GM12878 (cell line): Measurements from ENCODE around the gene SELENOO. TPM values are rescaled to one million over a fixed set of nuclear protein-coding genes. Genes with fewer than 3 reads are reported as not detected.

Experiments
- ATAC-seq: fragments of 200-7000 bp; cut with Tn5 transposase; 3 replicates; pipeline ENCODE4 v1.9.1; 2020; ENCODE audit warnings: mild to moderate bottlenecking, moderate library complexity
- BruUV-seq: library from RNA; stranded (reverse); fragments of 400-500 nt; replicated peaks from 2 replicates; lab custom pipeline; 2021; lab: Mats Ljungman, UMichigan
- CTCF ChIA-PET: fragments of 300-600 bp; sonication (Branson Sonifier 250); formaldehyde crosslinking; extraction: SDS; loops from one replicate; lab custom pipeline; 2021; ENCODE audit warnings: inconsistent platforms; lab: Yijun Ruan, JAX
- POLR2A ChIA-PET: fragments of 350-600 bp; formaldehyde crosslinking; extraction: SDS; loops from one replicate; lab custom pipeline; 2021; ENCODE audit warnings: inconsistent platforms; lab: Charles Lee
- RAD21 ChIA-PET: fragments of 300-600 bp; sonication (Branson Sonifier 250); formaldehyde crosslinking; loops from one replicate; lab custom pipeline; 2023; ENCODE audit warnings: antibody characterized with exemption; ENCODE audit not compliant: unreplicated experiment; lab: Charles Lee
- SMC1A ChIA-PET: fragments of 300-600 bp; sonication (Branson Sonifier 250); formaldehyde crosslinking; loops from one replicate; lab custom pipeline; 2023; ENCODE audit not compliant: unreplicated experiment, uncharacterized antibody; lab: Charles Lee
- DNase-seq: peaks from one replicate; pipeline ENCODE4 v3.0.0-alpha.2; 2011; ENCODE audit warnings: low read depth, low spot score
- FAIRE-seq: peaks from 3 replicates; lab custom pipeline; 2011; peaks lifted over from hg19 to GRCh38; lab: Jason Lieb, UNC
- H2AFZ ChIP-seq: 2 replicates; pipeline ENCODE4 v1.6.0; 2011; ENCODE audit warnings: low read depth, low read length, control low read depth; ENCODE audit not compliant: control insufficient read depth
- H3K27ac ChIP-seq: 2 replicates; pipeline ENCODE4 v1.5.1; 2011; ENCODE audit warnings: control low read depth; ENCODE audit not compliant: control insufficient read depth, insufficient read depth
- H3K27me3 ChIP-seq, 2 experiments: replicated peaks in 1 of 2; 2 replicates each; pipeline versions ENCODE4 v1.6.0 to v1.6.1; 2011; ENCODE audit warnings: low read length in 1 of 2; ENCODE audit not compliant: control insufficient read depth in 2 of 2, insufficient read depth in 2 of 2
- H3K36me3 ChIP-seq, 2 experiments: 2 replicates each; pipeline ENCODE4 v1.5.1; 2011; ENCODE audit warnings: low read length in 1 of 2; ENCODE audit not compliant: control insufficient read depth in 2 of 2, insufficient read depth in 2 of 2
- H3K4me1 ChIP-seq: 2 replicates; pipeline ENCODE4 v1.6.1; 2011; ENCODE audit warnings: mild to moderate bottlenecking, low read length, moderate library complexity, mixed read lengths; ENCODE audit not compliant: control insufficient read depth, insufficient read depth
- H3K4me2 ChIP-seq: 2 replicates; pipeline ENCODE4 v1.6.0; 2011; ENCODE audit warnings: control low read depth; ENCODE audit not compliant: control insufficient read depth, insufficient read depth
- H3K4me3 ChIP-seq: fragments of 200-600 bp; sonication (generic); 2 replicates; pipeline ENCODE4 v1.5.1; 2016
- H3K79me2 ChIP-seq: 2 replicates; pipeline ENCODE4 v1.6.0; 2011; ENCODE audit warnings: low read length; ENCODE audit not compliant: control insufficient read depth, insufficient read depth
- H3K9ac ChIP-seq: 2 replicates; pipeline ENCODE4 v1.8.0; 2011; ENCODE audit warnings: low read length, control low read depth, mixed read lengths; ENCODE audit not compliant: control insufficient read depth, insufficient read depth
- H3K9me3 ChIP-seq: replicated peaks from 3 replicates; pipeline ENCODE4 v1.5.1; 2011; ENCODE audit warnings: mild to moderate bottlenecking, low read length; ENCODE audit not compliant: control insufficient read depth, insufficient read depth
- H4K20me1 ChIP-seq: 2 replicates; pipeline ENCODE4 v1.6.0; 2011; ENCODE audit not compliant: control insufficient read depth, insufficient read depth
- BCL11A ChIP-seq: IDR thresholded peaks from 2 replicates; pipeline ENCODE4 v1.6.1; 2011; ENCODE audit warnings: low read depth, low read length
- BHLHE40 ChIP-seq, 2 experiments: fragments of 450-650 bp in 1 of 2; IDR thresholded peaks; 2 replicates each; pipeline ENCODE4 v1.6.1; 2011 to 2017; ENCODE audit warnings: low read depth in 2 of 2, borderline replicate concordance in 1 of 2, improper control_type of control experiment in 1 of 2, low read length in 1 of 2, mild to moderate bottlenecking in 1 of 2
- BRCA1 ChIP-seq: IDR thresholded peaks from 2 replicates; pipeline ENCODE4 v1.6.1; 2011; ENCODE audit warnings: low read depth, low read length, improper control_type of control experiment
- CBX3 ChIP-seq: fragments of 200-600 bp; sonication (generic); IDR thresholded peaks from 2 replicates; pipeline ENCODE4 v1.6.1; 2016; ENCODE audit warnings: low read depth, borderline replicate concordance
- CHD4 ChIP-seq: fragments of 200-600 bp; sonication (generic); IDR thresholded peaks from 2 replicates; pipeline ENCODE4 v1.6.1; 2016; ENCODE audit warnings: mild to moderate bottlenecking
- MYC ChIP-seq: IDR thresholded peaks from 2 replicates; pipeline ENCODE4 v1.6.1; 2011; ENCODE audit warnings: mild to moderate bottlenecking, low read length, moderate library complexity, inconsistent platforms; ENCODE audit not compliant: insufficient read depth, insufficient replicate concordance, insufficient read length, severe bottlenecking
- NFXL1 ChIP-seq: fragments of 450-650 bp; IDR thresholded peaks from 2 replicates; pipeline ENCODE4 v1.6.1; 2017; ENCODE audit warnings: antibody characterized with exemption, mild to moderate bottlenecking, borderline replicate concordance
- RAD21 ChIP-seq: IDR thresholded peaks from 2 replicates; pipeline ENCODE4 v1.6.1; 2011; ENCODE audit warnings: mild to moderate bottlenecking, low read depth, low read length, moderate library complexity; ENCODE audit not compliant: insufficient read depth
- RFX5 ChIP-seq: IDR thresholded peaks from 2 replicates; pipeline ENCODE4 v1.6.1; 2011; ENCODE audit warnings: low read depth, low read length, improper control_type of control experiment
- SMC3 ChIP-seq: IDR thresholded peaks from 2 replicates; pipeline ENCODE4 v1.6.1; 2011; ENCODE audit warnings: low read length, improper control_type of control experiment, borderline replicate concordance
- YY1 ChIP-seq: IDR thresholded peaks from 2 replicates; pipeline ENCODE4 v1.6.1; 2011; ENCODE audit warnings: low read depth, mild to moderate bottlenecking, low read length
- ZNF207 ChIP-seq: fragments of 450-650 bp; IDR thresholded peaks from 2 replicates; pipeline ENCODE4 v1.6.1; 2014; ENCODE audit warnings: antibody characterized with exemption, mild to moderate bottlenecking, borderline replicate concordance
- ZNF274 ChIP-seq: IDR thresholded peaks from one replicate; pipeline ENCODE4 v1.8.0; 2011; ENCODE audit not compliant: insufficient read length, insufficient read depth
- ZNF622 ChIP-seq: fragments of 450-650 bp; IDR thresholded peaks from 2 replicates; pipeline ENCODE4 v1.6.1; 2017; ENCODE audit warnings: mild to moderate bottlenecking, inconsistent platforms
- WGBS: methylation state at CpG from one replicate; pipeline ENCODE4 v1.1.6; 2016; ENCODE audit warnings: low lambda C conversion rate; ENCODE audit not compliant: insufficient replicate concordance, insufficient coverage; ENCODE audit errors: missing lambda C conversion rate; 5-methylcytosine and 5-hydroxymethylcytosine counted together
- in situ Hi-C: fragments of 300-500 bp; cut with MboI; formaldehyde crosslinking; loops from 9 replicates; pipeline ENCODE4 v1.14.3; 2018; ENCODE audit warnings: mixed read lengths
- intact Hi-C: fragments of 100-400 bp; cut with micrococcal nuclease; formaldehyde crosslinking; loops from one replicate; pipeline ENCODE4 v1.14.2; 2022; ENCODE audit not compliant: unreplicated experiment
- polyA plus RNA-seq, 11 experiments: library from polyadenylated mRNA; depleted of rRNA in 4 of 11; unstranded in 6 of 11; stranded (reverse) in 5 of 11; fragments of >200 nt; fragmentation: Nextera tagmentation in 4 of 11; fragmentation: Illumina TruSeq in 1 of 11; extraction: Ambion mirVana in 4 of 11; extraction: Trizol in 1 of 11; gene quantifications; 1 replicate in 1 of 11; 2 replicates in 10 of 11; pipeline versions ENCODE4 v1.2.1 to v1.2.3, GENCODE V29; 2011 to 2016; ENCODE audit warnings: inconsistent platforms in 2 of 11, missing spikeins in 2 of 11, low read depth in 1 of 11
- total RNA-seq, 4 experiments: library from RNA; depleted of rRNA in 3 of 4; stranded (reverse); fragments of >200 nt in 3 of 4; fragmentation: Illumina TruSeq in 1 of 4; extraction: Trizol in 1 of 4; gene quantifications; 2 replicates each; pipeline versions ENCODE4 v1.2.1 to v1.2.3, GENCODE V29; 2013 to 2021
- TF ChIP-seq, protein P1 (sequence below), 3 experiments: IDR thresholded peaks in 2 of 3; conservative IDR thresholded peaks in 1 of 3; 2 replicates each; pipeline ENCODE4 v1.5.1; 2011; ENCODE audit warnings: low read depth in 3 of 3, low read length in 3 of 3, mild to moderate bottlenecking in 3 of 3, control low read depth in 2 of 3, moderate library complexity in 2 of 3, inconsistent platforms in 1 of 3, mixed read lengths in 1 of 3; ENCODE audit not compliant: control insufficient read depth in 2 of 3, insufficient read depth in 1 of 3; ENCODE audit errors: extremely low read depth in 1 of 3
- TF ChIP-seq, protein P2 (sequence below): fragments of 450-650 bp; IDR thresholded peaks from 2 replicates; pipeline ENCODE4 v1.6.1; 2016; ENCODE audit warnings: mild to moderate bottlenecking
- TF ChIP-seq, protein P3 (sequence below): fragments of 450-650 bp; IDR thresholded peaks from 2 replicates; pipeline ENCODE4 v1.6.1; 2016; ENCODE audit warnings: mild to moderate bottlenecking

Gene SELENOO
- total and polyA plus RNA-seq, 10 of the 15 experiments (the other 5 are each of a cell fraction or from before 2014, with no cell fraction given), result 0.42 to 23.3 (median 3.3) TPM

DNA sequence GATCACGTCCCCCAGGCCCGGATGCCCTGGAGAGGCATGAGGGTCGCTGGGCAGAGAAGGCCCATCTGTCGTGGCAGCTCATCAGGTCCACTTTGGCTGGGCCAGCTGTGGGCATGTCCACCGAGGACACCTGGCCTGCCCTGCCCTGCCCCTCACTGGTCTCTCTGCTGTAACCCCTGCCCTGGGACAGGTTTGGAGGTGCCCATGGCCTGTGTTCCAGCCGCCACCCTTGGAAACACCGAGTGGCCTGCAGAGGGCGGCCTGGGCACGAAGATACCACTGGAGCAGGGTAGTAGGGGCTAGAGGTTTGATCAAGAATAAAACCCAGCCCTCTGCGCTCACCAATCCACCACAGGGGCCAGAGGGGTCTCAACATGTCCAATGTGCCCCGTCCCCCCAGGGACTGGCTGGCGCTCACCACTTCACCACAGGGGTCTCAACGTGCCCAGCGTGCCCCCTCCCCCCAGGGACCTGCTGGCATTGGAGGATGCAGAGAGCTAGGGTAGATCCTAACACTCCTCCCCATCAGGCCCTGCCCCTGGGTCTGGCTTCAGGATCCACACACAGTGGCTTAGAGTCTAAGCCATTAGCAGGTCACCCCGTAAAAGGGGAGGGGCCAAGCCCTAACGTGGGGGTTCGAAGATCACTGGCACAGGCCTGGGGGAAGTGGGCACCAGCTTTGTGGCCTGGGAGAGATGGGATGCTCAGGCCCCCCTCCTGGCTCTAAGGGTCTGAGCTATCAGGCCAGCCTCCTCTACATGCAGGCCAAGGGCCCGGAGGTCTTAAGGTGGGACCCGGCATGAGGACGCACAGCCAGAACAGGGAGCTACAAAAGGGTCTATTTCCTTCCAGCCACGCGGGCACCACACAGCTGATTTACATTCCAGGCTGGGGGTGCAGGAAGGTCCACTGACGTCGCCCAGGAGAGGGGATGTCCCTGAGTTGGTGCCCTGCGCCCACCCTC, 51.6 kb downstream of the SELENOO start:
- ChIA-PET POLR2A (interaction anchor here (0.6 to 2.7 kb wide), 4 partner anchors 9 to 369 kb away, joined by 3 to 15 read pairs (median 5); partner anchors contain the start of gene MAPK12), CTCF (interaction anchor here (0.6 to 3.0 kb wide), 14 partner anchors 9 to 369 kb away, joined by 3 to 20 read pairs (median 4); partner anchors contain the start of gene MAPK12), RAD21 (interaction anchor here (0.6 to 3.3 kb wide), 9 partner anchors 9 to 256 kb away, joined by 3 to 26 read pairs (median 3); partner anchors contain the start of genes LMF2, MAPK12 and NCAPH2), SMC1A (interaction anchor here (1.0 to 1.9 kb wide), 6 partner anchors 11 to 106 kb away, joined by 3 to 5 read pairs (median 3); no protein-coding TSS in a partner anchor)
- intact Hi-C loops (loop anchor here (1.0 to 5.0 kb wide), 3 partner anchors 90 to 440 kb away; no protein-coding TSS in a partner anchor), in situ Hi-C loops (loop anchor here (10.0 kb wide), 2 partner anchors 242 to 362 kb away; no protein-coding TSS in a partner anchor)
- no peak overlapping the region for H3K27ac ChIP-seq
- H3K4me2 ChIP-seq, result peak overlapping the region; percentile 98; the same call in 1 of the 2 replicates
- no TSS peak for BruUV-seq
- H3K27me3 ChIP-seq, result no peaks in the 10 kb centered on the region
- H3K79me2 ChIP-seq, result peaks cover 9% of the 10 kb centered on the region
- WGBS, result 39% methylated on average over 24 of the region's 25 CpGs
- DNase-seq (no peak), ATAC-seq (peak; percentile 78), FAIRE-seq (no peak)
- no peaks in the 10 kb centered on the region for H4K20me1 ChIP-seq
- H3K36me3 ChIP-seq, result peaks cover 0 to 5% of the 10 kb centered on the region in 2 experiments; a peak in 2 of 4 replicates
- H3K9me3 ChIP-seq, result no peaks in the 10 kb centered on the region
- no peak overlapping the region for H3K4me3 ChIP-seq
- H3K9ac ChIP-seq, result no peak overlapping the region
- H2AFZ ChIP-seq, result no peak overlapping the region
- peaks cover 22% of the 10 kb centered on the region for H3K4me1 ChIP-seq
- no peak for TF ChIP-seq CBX3
- no peak for TF ChIP-seq BCL11A
- TF ChIP-seq ZNF622, result no peak
- TF ChIP-seq SMC3, result peak; percentile 68
- 0 out of 4 replicates have a peak, but pooled peaks of 1 of the 2 experiments have one; percentile 21 for TF ChIP-seq BHLHE40 (IDR thresholded peaks at IDR 0.05; ENCODE audit: borderline replicate concordance in 1 of 2, low read depth in 2 of 2, low read length in 1 of 2)
- TF ChIP-seq NFXL1, result no peak
- no peak for TF ChIP-seq CHD4
- no peak for TF ChIP-seq ZNF207
- TF ChIP-seq, protein P1, sequence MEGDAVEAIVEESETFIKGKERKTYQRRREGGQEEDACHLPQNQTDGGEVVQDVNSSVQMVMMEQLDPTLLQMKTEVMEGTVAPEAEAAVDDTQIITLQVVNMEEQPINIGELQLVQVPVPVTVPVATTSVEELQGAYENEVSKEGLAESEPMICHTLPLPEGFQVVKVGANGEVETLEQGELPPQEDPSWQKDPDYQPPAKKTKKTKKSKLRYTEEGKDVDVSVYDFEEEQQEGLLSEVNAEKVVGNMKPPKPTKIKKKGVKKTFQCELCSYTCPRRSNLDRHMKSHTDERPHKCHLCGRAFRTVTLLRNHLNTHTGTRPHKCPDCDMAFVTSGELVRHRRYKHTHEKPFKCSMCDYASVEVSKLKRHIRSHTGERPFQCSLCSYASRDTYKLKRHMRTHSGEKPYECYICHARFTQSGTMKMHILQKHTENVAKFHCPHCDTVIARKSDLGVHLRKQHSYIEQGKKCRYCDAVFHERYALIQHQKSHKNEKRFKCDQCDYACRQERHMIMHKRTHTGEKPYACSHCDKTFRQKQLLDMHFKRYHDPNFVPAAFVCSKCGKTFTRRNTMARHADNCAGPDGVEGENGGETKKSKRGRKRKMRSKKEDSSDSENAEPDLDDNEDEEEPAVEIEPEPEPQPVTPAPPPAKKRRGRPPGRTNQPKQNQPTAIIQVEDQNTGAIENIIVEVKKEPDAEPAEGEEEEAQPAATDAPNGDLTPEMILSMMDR (IDR thresholded peaks at IDR 0.05 in 2 of 3, conservative IDR thresholded peaks at IDR 0.05 in 1 of 3; ENCODE audit: control insufficient read depth in 2 of 3, extremely low read depth in 1 of 3, insufficient read depth in 1 of 3, low read depth in 3 of 3, low read length in 3 of 3), result peak; percentile 70 to 82 (median 77)
- TF ChIP-seq ZNF274, result no peak
- no peak for TF ChIP-seq RFX5
- peak; percentile 73 for TF ChIP-seq RAD21
- TF ChIP-seq BRCA1, result no peak
- peak; percentile 30; the same call in 1 of the 2 replicates for TF ChIP-seq YY1
- TF ChIP-seq, protein P2, sequence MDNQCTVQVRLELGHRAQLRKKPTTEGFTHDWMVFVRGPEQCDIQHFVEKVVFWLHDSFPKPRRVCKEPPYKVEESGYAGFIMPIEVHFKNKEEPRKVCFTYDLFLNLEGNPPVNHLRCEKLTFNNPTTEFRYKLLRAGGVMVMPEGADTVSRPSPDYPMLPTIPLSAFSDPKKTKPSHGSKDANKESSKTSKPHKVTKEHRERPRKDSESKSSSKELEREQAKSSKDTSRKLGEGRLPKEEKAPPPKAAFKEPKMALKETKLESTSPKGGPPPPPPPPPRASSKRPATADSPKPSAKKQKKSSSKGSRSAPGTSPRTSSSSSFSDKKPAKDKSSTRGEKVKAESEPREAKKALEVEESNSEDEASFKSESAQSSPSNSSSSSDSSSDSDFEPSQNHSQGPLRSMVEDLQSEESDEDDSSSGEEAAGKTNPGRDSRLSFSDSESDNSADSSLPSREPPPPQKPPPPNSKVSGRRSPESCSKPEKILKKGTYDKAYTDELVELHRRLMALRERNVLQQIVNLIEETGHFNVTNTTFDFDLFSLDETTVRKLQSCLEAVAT, result no peak
- no peak for TF ChIP-seq MYC
- TF ChIP-seq, protein P3, sequence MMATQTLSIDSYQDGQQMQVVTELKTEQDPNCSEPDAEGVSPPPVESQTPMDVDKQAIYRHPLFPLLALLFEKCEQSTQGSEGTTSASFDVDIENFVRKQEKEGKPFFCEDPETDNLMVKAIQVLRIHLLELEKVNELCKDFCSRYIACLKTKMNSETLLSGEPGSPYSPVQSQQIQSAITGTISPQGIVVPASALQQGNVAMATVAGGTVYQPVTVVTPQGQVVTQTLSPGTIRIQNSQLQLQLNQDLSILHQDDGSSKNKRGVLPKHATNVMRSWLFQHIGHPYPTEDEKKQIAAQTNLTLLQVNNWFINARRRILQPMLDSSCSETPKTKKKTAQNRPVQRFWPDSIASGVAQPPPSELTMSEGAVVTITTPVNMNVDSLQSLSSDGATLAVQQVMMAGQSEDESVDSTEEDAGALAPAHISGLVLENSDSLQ, result no peak
